SK-N-MC (cell line): ENCODE measurements around the gene S100A7.

Experiments used
- DNase-seq: peaks from one replicate; pipeline ENCODE4 v3.0.0-alpha.2; 2011; ENCODE audit warnings: low read depth, low spot score
- H3K27ac ChIP-seq: fragments of 200-600 bp; sonication (generic); 2 replicates; pipeline ENCODE4 v1.5.1; 2016; ENCODE audit warnings: mixed run types
- H3K36me3 ChIP-seq: fragments of 200-600 bp; sonication (generic); 2 replicates; pipeline ENCODE4 v1.6.1; 2017; ENCODE audit warnings: antibody characterized with exemption, low read length, mixed read lengths; ENCODE audit not compliant: insufficient read depth
- H3K4me3 ChIP-seq: fragments of 200-600 bp; sonication (generic); 2 replicates; pipeline ENCODE4 v1.5.1; 2016
- H3K9ac ChIP-seq: fragments of 200-600 bp; sonication (generic); 2 replicates; pipeline ENCODE4 v1.8.0; 2017; ENCODE audit warnings: mixed run types, mixed read lengths; ENCODE audit not compliant: insufficient read length
- H3K9me3 ChIP-seq: fragments of 200-600 bp; sonication (generic); 2 replicates; pipeline ENCODE4 v1.6.1; 2017; ENCODE audit warnings: low read depth, mild to moderate bottlenecking, antibody characterized with exemption, low read length, moderate library complexity, mixed read lengths
- EZH2 ChIP-seq: fragments of 200-600 bp; sonication (generic); IDR thresholded peaks from one replicate; pipeline ENCODE4 v1.6.1; 2017; ENCODE audit warnings: antibody characterized with exemption
- FOXP2 ChIP-seq: optimal IDR thresholded peaks from 2 replicates; pipeline ENCODE3; 2011; ENCODE audit warnings: mild to moderate bottlenecking, moderate library complexity; ENCODE audit not compliant: insufficient read depth; ENCODE audit errors: extremely low read length, control extremely low read depth
- POLR2AphosphoS5 ChIP-seq: IDR thresholded peaks from 2 replicates; pipeline ENCODE4 v1.6.1; 2012; ENCODE audit warnings: mild to moderate bottlenecking, low read depth, low read length, borderline replicate concordance

The S100A7 gene

GRCh38 chr1:153441238-153441755, 19.2 kb downstream of the S100A7 start:
- TF ChIP-seq EZH2 (no peak), POLR2AphosphoS5 (no peak), FOXP2 (no peak)
- Histone ChIP-seq H3K4me3 (no peak overlapping the region), H3K9me3 (no peaks in the 10 kb centered on the region), H3K36me3 (no peaks in the 10 kb centered on the region), H3K27ac (no peak overlapping the region), H3K9ac (no peak overlapping the region)
- no peak for DNase-seq

GRCh38 chr1:153439273-153439672, 21.2 kb downstream of the S100A7 start:
- TF ChIP-seq EZH2: no peak
- no peak for TF ChIP-seq FOXP2
- no peak for TF ChIP-seq POLR2AphosphoS5
- Histone ChIP-seq H3K36me3 (no peaks in the 10 kb centered on the region), H3K9me3 (no peaks in the 10 kb centered on the region), H3K27ac (no peak overlapping the region), H3K9ac (no peak overlapping the region), H3K4me3 (no peak overlapping the region)
- DNase-seq: no peak

- no peaks in the 10 kb centered on the region for H3K9me3 ChIP-seq
Measured at GRCh38 chr1:153438599-153438998, 21.9 kb downstream of the S100A7 start.

GRCh38 chr1:153437236-153437635, 23.2 kb downstream of the S100A7 start:
- no peak overlapping the region for H3K9ac ChIP-seq
- no peak for TF ChIP-seq POLR2AphosphoS5
- no peaks in the 10 kb centered on the region for H3K36me3 ChIP-seq

More at GRCh38 chr1:153438599-153438998, 21.9 kb downstream of the S100A7 start:
- DNase-seq: no peak
- TF ChIP-seq EZH2 (no peak), FOXP2 (no peak), POLR2AphosphoS5 (no peak)
- no peaks in the 10 kb centered on the region for H3K36me3 ChIP-seq
- H3K27ac ChIP-seq: no peak overlapping the region
- H3K9ac ChIP-seq: no peak overlapping the region
- H3K4me3 ChIP-seq: no peak overlapping the region

GRCh38 chr1:153434746-153435455, 25.6 kb downstream of the S100A7 start:
- H3K9ac ChIP-seq: no peak overlapping the region
- H3K9me3 ChIP-seq: no peaks in the 10 kb centered on the region
- TF ChIP-seq EZH2 (no peak), POLR2AphosphoS5 (no peak), FOXP2 (no peak)
- H3K27ac ChIP-seq: no peak overlapping the region
- no peaks in the 10 kb centered on the region for H3K36me3 ChIP-seq
- H3K4me3 ChIP-seq: no peak overlapping the region
- DNase-seq: no peak

More at GRCh38 chr1:153437236-153437635, 23.2 kb downstream of the S100A7 start:
- no peak overlapping the region for H3K4me3 ChIP-seq
- H3K27ac ChIP-seq: no peak overlapping the region
- no peak for DNase-seq
- H3K9me3 ChIP-seq: no peaks in the 10 kb centered on the region

GRCh38 chr1:153432874-153433681, 27.4 kb downstream of the S100A7 start:
- Histone ChIP-seq H3K27ac (no peak overlapping the region), H3K9me3 (no peaks in the 10 kb centered on the region), H3K36me3 (no peaks in the 10 kb centered on the region), H3K9ac (no peak overlapping the region), H3K4me3 (no peak overlapping the region)
- DNase-seq: no peak
- TF ChIP-seq EZH2: no peak
- TF ChIP-seq FOXP2: no peak
- no peak for TF ChIP-seq POLR2AphosphoS5

GRCh38 chr1:153431928-153432327, 28.5 kb downstream of the S100A7 start:
- TF ChIP-seq POLR2AphosphoS5: no peak
- no peak for TF ChIP-seq FOXP2
- TF ChIP-seq EZH2: no peak
- Histone ChIP-seq H3K4me3 (no peak overlapping the region), H3K27ac (no peak overlapping the region), H3K9me3 (no peaks in the 10 kb centered on the region), H3K36me3 (no peaks in the 10 kb centered on the region), H3K9ac (no peak overlapping the region)
- no peak for DNase-seq

- TF ChIP-seq POLR2AphosphoS5 (no peak), FOXP2 (no peak), EZH2 (no peak)
- H3K9me3 ChIP-seq: no peaks in the 10 kb centered on the region
- H3K36me3 ChIP-seq: no peaks in the 10 kb centered on the region
- no peak overlapping the region for H3K4me3 ChIP-seq
- no peak overlapping the region for H3K9ac ChIP-seq
- no peak overlapping the region for H3K27ac ChIP-seq
- DNase-seq: no peak
Measured at GRCh38 chr1:153431427-153431826, 29.0 kb downstream of the S100A7 start.

- Histone ChIP-seq H3K36me3 (no peaks in the 10 kb centered on the region), H3K9me3 (no peaks in the 10 kb centered on the region), H3K4me3 (no peak overlapping the region), H3K9ac (no peak overlapping the region), H3K27ac (no peak overlapping the region)
- no peak for DNase-seq
- TF ChIP-seq EZH2 (no peak), FOXP2 (no peak), POLR2AphosphoS5 (no peak)
Measured at GRCh38 chr1:153431002-153431401, 29.4 kb downstream of the S100A7 start.
